MM.1S (cell line): ENCODE measurements around the gene GNPTAB.
"Not testable (repeated sequence)": the region's sequence is repeated elsewhere in the genome, so short reads cannot be mapped to it uniquely, and the experiment has no call there.

ENCODE experiments used
- DNase-seq: peaks from one replicate; pipeline ENCODE4 v3.0.0-alpha.2; 2015
- H2AFZ ChIP-seq: fragments of 300-600 bp; sonication (generic); 2 replicates; pipeline ENCODE4 v1.6.0; 2016; ENCODE audit warnings: antibody characterized with exemption, low read length
- H3F3A ChIP-seq: fragments of 300-600 bp; sonication (generic); 2 replicates; pipeline ENCODE4 v1.6.1; 2016; ENCODE audit warnings: mild to moderate bottlenecking, antibody characterized with exemption, low read length, moderate library complexity, mixed read lengths; ENCODE audit not compliant: insufficient read depth
- H3K27ac ChIP-seq: fragments of 300-600 bp; sonication (generic); 2 replicates; pipeline ENCODE4 v1.5.1; 2016; ENCODE audit warnings: mild to moderate bottlenecking, low read length
- H3K27me3 ChIP-seq: fragments of 300-600 bp; sonication (generic); replicated peaks from 2 replicates; pipeline ENCODE4 v1.6.0; 2016; ENCODE audit warnings: low read length; ENCODE audit not compliant: insufficient read depth
- H3K36me3 ChIP-seq: fragments of 300-600 bp; sonication (generic); replicated peaks from 2 replicates; pipeline ENCODE4 v1.6.1; 2016; ENCODE audit warnings: mild to moderate bottlenecking, low read length, mixed read lengths; ENCODE audit not compliant: insufficient read depth
- H3K4me1 ChIP-seq: fragments of 300-600 bp; sonication (generic); 2 replicates; pipeline ENCODE4 v1.6.1; 2016; ENCODE audit warnings: low read length, mixed read lengths
- H3K4me2 ChIP-seq: fragments of 300-600 bp; sonication (generic); 2 replicates; pipeline ENCODE4 v1.6.0; 2016; ENCODE audit warnings: low read depth, low read length
- H3K4me3 ChIP-seq: fragments of 300-600 bp; sonication (generic); 2 replicates; pipeline ENCODE4 v1.5.1; 2016; ENCODE audit warnings: low read length, mixed read lengths
- H3K79me2 ChIP-seq: fragments of 300-600 bp; sonication (generic); 2 replicates; pipeline ENCODE4 v1.6.1; 2016; ENCODE audit warnings: mixed run types, low read length, mixed read lengths
- H3K9ac ChIP-seq: fragments of 300-600 bp; sonication (generic); 2 replicates; pipeline ENCODE4 v1.6.1; 2016; ENCODE audit warnings: low read length, mixed read lengths
- H3K9me2 ChIP-seq: fragments of 300-600 bp; sonication (generic); replicated peaks from 2 replicates; pipeline ENCODE4 v1.6.1; 2016; ENCODE audit warnings: mild to moderate bottlenecking, low read length, mixed read lengths; ENCODE audit not compliant: insufficient read depth
- H3K9me3 ChIP-seq: fragments of 300-600 bp; sonication (generic); replicated peaks from 2 replicates; pipeline ENCODE4 v1.6.1; 2016; ENCODE audit warnings: mild to moderate bottlenecking, low read length, mixed read lengths; ENCODE audit not compliant: insufficient read depth
- H4K20me1 ChIP-seq: fragments of 300-600 bp; sonication (generic); 2 replicates; pipeline ENCODE4 v1.6.1; 2016; ENCODE audit warnings: mild to moderate bottlenecking, low read length, moderate library complexity, mixed read lengths; ENCODE audit not compliant: insufficient read depth
- CTCF ChIP-seq: fragments of 300-600 bp; sonication (generic); IDR thresholded peaks from 2 replicates; pipeline ENCODE4 v1.5.1; 2016; ENCODE audit warnings: antibody characterized with exemption, low read length, mixed read lengths
- EZH2 ChIP-seq: fragments of 300-600 bp; sonication (generic); optimal IDR thresholded peaks from 2 replicates; pipeline ENCODE3; 2017; ENCODE audit warnings: low read depth, mild to moderate bottlenecking, antibody characterized with exemption, low read length, mixed read lengths
- EZH2phosphoT487 ChIP-seq: fragments of 300-600 bp; sonication (generic); IDR thresholded peaks from 2 replicates; pipeline ENCODE4 v1.6.1; 2018; ENCODE audit warnings: antibody characterized with exemption, low read length

GNPTAB gene

GRCh38 chr12:101862245-101862644 is 31.5 kb upstream of the GNPTAB start:
- TF ChIP-seq CTCF (no peak), EZH2phosphoT487 (no peak), EZH2 (no peak)
- Histone ChIP-seq H2AFZ (no peak overlapping the region), H3K4me3 (no peak overlapping the region), H3K9ac (no peak overlapping the region), H3K27me3 (no peaks in the 10 kb centered on the region), H4K20me1 (no peaks in the 10 kb centered on the region), H3F3A (no peaks in the 10 kb centered on the region), H3K4me2 (no peak overlapping the region), H3K9me3 (no peaks in the 10 kb centered on the region), H3K4me1 (no peaks in the 10 kb centered on the region), H3K36me3 (no peaks in the 10 kb centered on the region), H3K27ac (no peak overlapping the region), H3K9me2 (no peaks in the 10 kb centered on the region), H3K79me2 (no peaks in the 10 kb centered on the region)
- no peak for DNase-seq

- H3K9me2 ChIP-seq, H3K9ac ChIP-seq, H3K4me3 ChIP-seq, H3K4me2 ChIP-seq, H3K9me3 ChIP-seq, H3K4me1 ChIP-seq, H3K27me3 ChIP-seq, H3F3A ChIP-seq, DNase-seq, H3K27ac ChIP-seq, H4K20me1 ChIP-seq, H3K36me3 ChIP-seq, H3K79me2 ChIP-seq, H2AFZ ChIP-seq: not testable (repeated sequence)
Measured at GRCh38 chr12:101861688-101862087, 30.9 kb upstream of the GNPTAB start.

GRCh38 chr12:101859664-101860607 is 29.2 kb upstream of the GNPTAB start:
- no peak overlapping the region for H3K4me3 ChIP-seq
- no peak overlapping the region for H3K27ac ChIP-seq
- H3F3A ChIP-seq = no peaks in the 10 kb centered on the region
- DNase-seq = no peak
- H3K4me1 ChIP-seq = no peaks in the 10 kb centered on the region
- H3K36me3 ChIP-seq = no peaks in the 10 kb centered on the region
- no peaks in the 10 kb centered on the region for H4K20me1 ChIP-seq
- no peaks in the 10 kb centered on the region for H3K79me2 ChIP-seq
- H3K9me3 ChIP-seq = no peaks in the 10 kb centered on the region
- no peak overlapping the region for H3K4me2 ChIP-seq
- H3K27me3 ChIP-seq = no peaks in the 10 kb centered on the region
- no peak overlapping the region for H2AFZ ChIP-seq
- TF ChIP-seq EZH2phosphoT487 = no peak
- TF ChIP-seq CTCF = no peak
- no peak for TF ChIP-seq EZH2
- H3K9me2 ChIP-seq = no peaks in the 10 kb centered on the region
- no peak overlapping the region for H3K9ac ChIP-seq

- Histone ChIP-seq H3K9me3 (no peaks in the 10 kb centered on the region), H3F3A (no peaks in the 10 kb centered on the region), H2AFZ (no peak overlapping the region), H3K36me3 (no peaks in the 10 kb centered on the region), H3K27me3 (no peaks in the 10 kb centered on the region), H3K9ac (no peak overlapping the region), H3K4me3 (no peak overlapping the region), H4K20me1 (no peaks in the 10 kb centered on the region), H3K27ac (no peak overlapping the region), H3K79me2 (no peaks in the 10 kb centered on the region), H3K4me2 (no peak overlapping the region), H3K9me2 (no peaks in the 10 kb centered on the region), H3K4me1 (no peaks in the 10 kb centered on the region)
- TF ChIP-seq EZH2 (no peak), CTCF (no peak), EZH2phosphoT487 (no peak)
- no peak for DNase-seq
Measured at GRCh38 chr12:101858361-101858760, 27.6 kb upstream of the GNPTAB start.
